Measurements from ENCODE around the gene HAPSTR1. TPM values are rescaled to one million over a fixed set of nuclear protein-coding genes. Genes with fewer than 3 reads are reported as not detected.

Gene HAPSTR1
- total and polyA plus RNA-seq, 2 of the 13 experiments (the other 11 are each of a cell fraction or from before 2014, with no cell fraction given), result 25.2 to 83.2 TPM

- 0 out of 2 replicates have a peak, but pooled peaks have one; percentile 85 for TF ChIP-seq CENPBD1 (CRISPR knock-in tag; IDR thresholded peaks at IDR 0.05; ENCODE audit: borderline replicate concordance, low read depth)
- peak; percentile 81; the same call in 1 of the 2 replicates for TF ChIP-seq ZNF704 (CRISPR knock-in tag; IDR thresholded peaks at IDR 0.05; ENCODE audit: borderline replicate concordance)
- peak; percentile 82 for TF ChIP-seq ZNF883 (CRISPR knock-in tag; IDR thresholded peaks at IDR 0.05; ENCODE audit: not compliant biosample characterization)
- peak; percentile 67 for TF ChIP-seq GTF2F1 (IDR thresholded peaks at IDR 0.05; ENCODE audit: low read length)
- peak; percentile 49 for TF ChIP-seq ZNF607 (CRISPR knock-in tag; IDR thresholded peaks at IDR 0.05; ENCODE audit: borderline replicate concordance)
- peak; percentile 61; the same call in 1 of the 2 replicates for TF ChIP-seq ZNF878 (CRISPR knock-in tag; IDR thresholded peaks at IDR 0.05)
- TF ChIP-seq AHR (CRISPR knock-in tag; IDR thresholded peaks at IDR 0.05), result peak; percentile 59; the same call in 1 of the 2 replicates
- peak; percentile 75 for TF ChIP-seq PHF20 (CRISPR knock-in tag; IDR thresholded peaks at IDR 0.05)
- TF ChIP-seq TIGD3 (CRISPR knock-in tag; IDR thresholded peaks at IDR 0.05; ENCODE audit: borderline replicate concordance), result no peak; the same call in 1 of the 2 replicates
- TF ChIP-seq ZNF33B (CRISPR knock-in tag; IDR thresholded peaks at IDR 0.05), result no peak
- TF ChIP-seq ZNF232 (CRISPR knock-in tag; IDR thresholded peaks at IDR 0.05; ENCODE audit: borderline replicate concordance), result peak; percentile 80; the same call in 1 of the 2 replicates
- TF ChIP-seq ZNF713 (CRISPR knock-in tag; IDR thresholded peaks at IDR 0.05), result no peak
- no peak for TF ChIP-seq TCF7L2 (IDR thresholded peaks at IDR 0.05; ENCODE audit: low read depth, low read length)
- peak; percentile 19; the same call in 1 of the 2 replicates for TF ChIP-seq SAFB2 (CRISPR knock-in tag; IDR thresholded peaks at IDR 0.05; ENCODE audit: borderline replicate concordance, low read depth)
- peak; percentile 84 for TF ChIP-seq MLX (CRISPR knock-in tag; IDR thresholded peaks at IDR 0.05)
- no peak; the same call in none of the 2 replicates for TF ChIP-seq RERE (CRISPR knock-in tag; IDR thresholded peaks at IDR 0.05; ENCODE audit: low read depth)
- peak; percentile 81; the same call in 1 of the 2 replicates for TF ChIP-seq CBFB (CRISPR knock-in tag; IDR thresholded peaks at IDR 0.05)
- TF ChIP-seq THYN1 (CRISPR knock-in tag; IDR thresholded peaks at IDR 0.05; ENCODE audit: borderline replicate concordance, low read depth), result no peak
- 0 out of 2 replicates have a peak, but pooled peaks have one; percentile 65 for TF ChIP-seq ZSCAN22 (CRISPR knock-in tag; IDR thresholded peaks at IDR 0.05)
These were observed at the start of gene HAPSTR1 (continued) for GRCh38 chr16:9090960-9091866.
